GM18861 (cell line): ENCODE data around the gene TPP1.
A peak's percentile ranks its signal among the peaks of the same experiment; 100 is the strongest.

Experiments
- ATAC-seq: cut with Tn5 transposase; IDR thresholded peaks from one replicate; pipeline ENCODE4 v1.9.1; 2021; ENCODE audit not compliant: unreplicated experiment

The TPP1 gene

GRCh38 chr11:6612213-6613041, 6.8 kb downstream of the TPP1 start, which contains the start of gene TAF10:
Gene TAF10, minus strand, starts transcription at chr11:6612216. Its CDS starts 27 bp downstream, at chr11:6612189.
- peak; percentile 69 for ATAC-seq

DNA sequence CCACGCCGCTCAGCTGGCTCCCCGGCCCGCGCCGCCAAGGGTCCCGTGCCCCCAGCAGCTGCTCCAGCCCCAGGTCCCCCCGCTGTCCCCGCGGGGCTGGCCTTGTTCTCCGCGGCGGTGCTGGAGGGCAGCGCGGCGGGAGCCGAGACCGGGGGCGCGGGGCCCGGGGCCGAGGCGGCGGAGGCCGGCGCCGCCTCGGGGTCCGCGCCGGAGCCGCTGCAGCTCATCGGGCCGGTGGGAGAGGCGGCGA, 7.3 kb downstream of the TPP1 start:
- ATAC-seq: peak; percentile 4

DNA sequence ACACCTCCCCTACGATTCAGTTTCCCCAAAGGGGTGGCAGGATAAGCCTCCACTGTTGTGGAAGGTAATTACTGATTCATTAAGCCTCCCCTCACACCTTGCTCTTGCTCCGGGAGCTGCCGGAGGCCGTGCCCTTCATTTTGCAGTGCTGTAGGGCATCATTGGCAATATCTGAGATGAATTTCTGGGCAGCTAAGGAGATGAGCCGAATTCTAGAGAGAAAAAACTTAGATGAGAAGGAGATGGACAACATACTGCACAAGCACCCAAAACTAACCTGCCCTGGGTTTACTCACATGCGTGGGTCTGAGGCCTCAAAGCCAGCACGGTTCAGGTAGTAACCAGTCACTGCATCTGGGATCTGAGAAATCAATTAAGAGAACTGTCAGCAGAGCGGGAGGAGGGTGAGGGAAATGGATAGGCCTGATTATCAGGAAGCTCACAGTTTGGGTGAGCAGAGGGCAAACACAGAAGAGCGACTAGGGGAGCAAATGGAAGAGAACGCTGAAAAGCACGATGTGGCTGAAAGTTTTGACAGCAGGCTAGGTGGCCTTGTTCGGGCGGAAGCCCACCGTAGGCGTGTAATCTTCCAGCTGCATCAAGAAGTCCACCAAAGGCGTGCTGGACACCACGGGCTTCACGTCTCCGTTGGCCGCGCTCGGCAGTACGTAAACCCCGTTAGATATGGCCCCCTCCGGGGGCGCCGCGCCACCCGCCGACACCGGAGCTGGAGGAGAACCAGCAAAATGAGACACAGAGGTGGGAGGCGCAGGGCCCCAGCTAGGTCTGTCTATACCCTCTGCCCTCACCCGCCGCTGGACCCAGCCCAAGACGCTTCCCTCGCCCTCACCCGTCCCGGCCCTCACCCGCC, 7.9 kb downstream of the TPP1 start:
- ATAC-seq: no peak

DNA sequence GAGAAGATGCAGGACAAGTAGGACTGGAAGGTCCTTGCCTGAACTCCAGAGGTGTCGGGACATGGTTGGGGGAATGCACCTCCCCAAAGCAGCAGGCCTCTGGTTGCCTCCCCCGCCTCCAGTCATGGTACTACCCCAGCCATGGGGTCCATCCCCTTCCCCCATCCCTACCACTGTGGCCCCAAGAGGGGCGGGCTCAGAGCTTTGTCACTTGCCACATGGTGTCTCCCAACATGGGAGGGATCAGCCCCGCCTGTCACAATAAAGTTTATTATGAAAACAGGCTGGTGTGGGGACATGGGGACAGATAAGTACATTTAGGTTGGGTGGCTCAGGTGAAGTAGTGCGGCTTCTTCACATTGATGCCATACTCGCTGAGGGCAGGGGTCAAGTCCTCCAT, 8.6 kb downstream of the TPP1 start:
- no peak for ATAC-seq

- ATAC-seq: no peak
Observed at GRCh38 chr11:6609502-6610015, 9.7 kb downstream of the TPP1 start.

GRCh38 chr11:6608726-6609501, 10.3 kb downstream of the TPP1 start:
- ATAC-seq: no peak

- no peak for ATAC-seq
Observed at GRCh38 chr11:6608011-6608410, 11.2 kb downstream of the TPP1 start.

DNA sequence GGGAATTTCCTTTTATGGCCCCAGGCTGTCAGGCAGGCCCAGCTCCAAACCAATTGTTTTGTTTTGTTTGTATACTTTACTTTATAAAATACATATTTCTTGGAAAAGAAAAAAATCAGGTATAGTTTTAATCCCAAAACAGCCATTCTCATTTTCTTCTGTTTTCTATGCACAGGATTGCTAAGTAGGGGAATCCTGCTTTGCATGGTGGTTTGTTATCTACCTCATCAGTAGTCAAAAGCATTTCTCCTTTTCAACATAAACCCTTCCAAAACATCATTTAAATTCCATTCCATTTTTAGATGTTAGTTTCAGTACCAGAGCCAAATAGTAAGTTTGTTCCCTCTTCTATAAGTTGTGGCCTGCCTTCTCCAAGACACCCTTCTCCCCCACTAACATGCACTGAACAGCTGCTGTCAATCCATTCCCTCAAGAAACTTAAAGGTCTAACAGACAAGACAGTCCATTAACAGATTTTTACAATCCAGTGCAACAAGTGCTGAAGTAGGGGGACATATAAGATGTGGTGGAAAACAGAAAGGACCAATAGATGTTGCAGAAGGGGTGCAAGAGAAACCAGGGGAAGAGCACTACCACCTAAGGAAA, 11.9 kb downstream of the TPP1 start:
- no peak for ATAC-seq

DNA sequence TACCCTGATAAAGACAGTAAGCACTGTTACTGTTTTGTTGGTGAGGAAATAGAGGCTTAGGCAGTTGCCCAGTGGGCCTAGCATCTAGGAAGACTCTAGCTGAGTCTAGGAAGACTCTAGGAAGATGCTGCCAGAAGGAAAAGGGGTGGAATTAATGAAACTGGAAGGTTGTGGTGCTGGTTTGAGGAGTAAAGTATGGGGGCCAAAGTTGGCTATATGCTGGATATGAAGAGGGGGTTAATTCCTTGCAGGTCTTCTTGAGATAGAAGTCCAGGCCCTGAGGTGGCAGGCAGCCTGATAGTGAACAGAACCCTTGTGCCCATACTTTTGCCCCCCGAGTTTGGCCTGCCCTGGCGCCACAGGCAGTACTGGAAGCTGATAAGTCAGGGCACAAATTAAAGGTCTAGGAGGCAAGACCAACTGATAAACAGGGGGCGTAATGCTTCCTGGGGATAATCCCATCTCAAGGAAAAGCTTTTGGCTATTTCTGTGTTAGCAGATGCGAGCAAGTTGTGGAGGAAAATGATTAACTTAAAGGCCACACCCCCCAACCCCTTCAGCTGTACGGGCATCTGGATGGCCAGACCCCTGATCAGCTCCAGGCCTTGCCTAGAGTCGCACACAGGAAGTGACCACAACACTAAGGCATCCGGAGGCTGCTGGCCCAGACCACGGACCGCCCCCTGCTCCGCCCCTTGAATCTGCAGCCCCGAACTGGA, 12.6 kb downstream of the TPP1 start:
- ATAC-seq: peak; percentile 48

DNA sequence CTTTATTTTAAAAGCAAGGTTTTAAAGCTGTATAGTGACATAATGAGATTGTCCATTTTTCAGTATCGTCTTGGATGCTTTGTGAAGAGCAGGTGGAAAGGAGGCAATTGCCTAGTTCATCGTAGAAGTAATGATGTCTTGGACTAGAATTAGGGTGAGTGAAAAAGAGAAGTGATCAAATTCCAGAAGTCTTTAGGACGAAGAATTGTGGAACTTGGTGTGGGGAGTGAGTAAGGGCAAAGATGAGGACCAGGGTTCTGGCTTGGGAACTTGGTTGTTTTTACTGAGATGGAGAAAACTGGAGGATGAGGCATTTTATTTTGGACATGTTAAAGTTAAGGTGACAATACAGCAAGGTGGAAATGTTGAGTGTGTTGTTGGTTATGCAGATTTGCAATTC, 14.4 kb downstream of the TPP1 start:
- ATAC-seq: no peak

- ATAC-seq: peak; percentile 40
Observed at GRCh38 chr11:6604081-6604626, 15.1 kb downstream of the TPP1 start.

GRCh38 chr11:6603287-6604080, 15.7 kb downstream of the TPP1 start, which contains the start of the genes ILK and RRP8:
Gene ILK, plus strand, starts transcription at chr11:6603774. Its CDS starts 498 bp downstream, at chr11:6604272.
Gene RRP8, minus strand, starts transcription at chr11:6603616. Its CDS starts 114 bp downstream, at chr11:6603502.
- ATAC-seq: peak; percentile 45

- no peak for ATAC-seq
Observed at GRCh38 chr11:6602096-6602940, 16.9 kb downstream of the TPP1 start.

DNA sequence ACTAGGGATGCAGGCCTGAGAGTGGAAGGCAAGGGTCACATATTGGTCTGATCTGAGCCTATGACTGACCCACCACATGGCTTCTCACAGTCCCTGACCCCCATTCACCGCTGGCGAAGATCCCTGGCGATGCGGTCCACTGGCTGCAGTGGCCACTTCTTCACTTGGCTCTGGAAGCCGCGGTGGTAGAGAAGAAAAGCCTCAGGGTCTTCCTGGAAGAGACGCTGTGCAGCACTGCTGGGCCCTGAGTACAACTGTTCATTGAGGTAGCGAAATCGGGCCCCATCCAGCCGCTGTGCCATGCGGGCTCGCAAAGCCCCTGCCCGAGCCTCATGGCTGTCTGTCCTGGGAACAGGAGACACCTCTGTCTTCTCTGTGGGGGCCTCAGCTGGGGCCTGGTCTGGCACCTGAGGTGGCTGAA, 18.2 kb downstream of the TPP1 start:
- no peak for ATAC-seq

DNA sequence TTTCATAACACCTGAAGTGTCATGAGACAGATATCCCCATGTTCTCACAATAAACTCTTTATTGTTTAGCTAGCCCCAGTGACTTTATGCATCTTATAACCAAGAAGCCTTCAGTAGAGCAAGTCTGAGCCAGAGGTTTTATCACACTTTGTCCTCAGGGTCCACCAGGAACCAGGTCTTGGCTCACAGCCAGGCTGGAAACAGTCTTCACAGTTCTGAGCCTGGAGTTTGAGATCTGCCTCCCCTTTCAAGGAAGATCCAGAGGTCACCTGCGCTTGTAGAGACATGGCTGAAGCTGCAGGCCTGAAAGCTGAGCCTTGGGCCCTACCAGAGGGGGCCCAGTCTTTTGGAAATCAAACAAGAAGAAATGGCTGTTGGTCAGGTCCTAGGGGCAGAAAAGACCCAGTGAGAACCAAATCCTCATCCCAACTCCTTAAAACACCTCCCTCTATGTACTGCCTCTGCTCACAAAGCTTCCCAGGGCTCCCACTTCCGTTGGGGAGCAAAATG, 19.3 kb downstream of the TPP1 start:
- no peak for ATAC-seq

DNA sequence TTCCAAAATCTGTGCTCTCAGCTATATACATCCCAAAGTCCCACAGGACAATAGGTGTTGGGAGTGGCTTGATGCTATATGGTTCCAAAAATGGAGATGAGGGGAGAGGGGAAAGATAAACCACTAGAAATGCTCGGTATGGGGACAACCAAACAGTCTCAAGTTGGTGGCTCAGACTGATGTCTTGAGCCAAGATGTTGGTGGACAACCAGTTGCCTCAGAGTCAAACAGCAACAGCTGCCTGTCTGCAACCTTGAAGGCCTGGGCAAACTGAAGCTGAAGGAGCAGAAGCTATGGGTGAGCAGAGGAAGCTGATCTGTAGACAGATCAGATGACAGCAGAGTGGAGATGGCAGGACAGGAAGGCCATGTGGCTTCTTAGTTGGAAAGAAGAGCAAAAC, 19.8 kb downstream of the TPP1 start:
- ATAC-seq: no peak

DNA sequence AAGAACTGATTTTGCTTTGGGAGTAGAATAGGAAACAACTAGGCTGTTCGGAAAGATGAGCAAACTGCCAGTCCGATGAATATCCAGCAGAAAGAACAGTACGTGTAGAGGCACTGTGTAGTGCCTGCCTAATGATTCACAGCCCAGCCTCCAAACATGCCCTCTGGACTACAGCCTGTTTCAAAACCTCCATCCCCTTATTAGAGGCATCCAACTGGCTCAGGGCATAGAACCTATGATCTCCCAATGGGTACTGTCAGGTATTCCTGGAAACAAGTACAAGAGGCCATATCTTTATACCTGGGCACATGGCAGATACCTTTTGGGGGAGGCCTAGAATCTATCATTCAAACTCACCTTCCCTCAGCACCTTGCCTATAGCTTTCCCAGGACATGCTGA, 20.7 kb downstream of the TPP1 start:
- ATAC-seq: no peak
